Endothelial cell of umbilical vein (primary cell): ENCODE results near the gene AACS.

ENCODE experiments used
- CTCF ChIP-seq, 2 donors: IDR thresholded peaks; 1 replicate in 1 of 2; 2 replicates in 1 of 2; pipeline ENCODE4 v1.5.1; 2011; ENCODE audit warnings: low read length in 2 of 2, mild to moderate bottlenecking in 2 of 2, moderate library complexity in 2 of 2, control low read depth in 1 of 2, inconsistent platforms in 1 of 2, low read depth in 1 of 2; ENCODE audit not compliant: insufficient read depth in 1 of 2; ENCODE audit errors: extremely low read depth in 1 of 2
- JUN ChIP-seq: IDR thresholded peaks from 2 replicates; pipeline ENCODE4 v1.6.1; 2011; ENCODE audit warnings: borderline replicate concordance, low read depth; ENCODE audit not compliant: insufficient read length, insufficient read depth

DNA sequence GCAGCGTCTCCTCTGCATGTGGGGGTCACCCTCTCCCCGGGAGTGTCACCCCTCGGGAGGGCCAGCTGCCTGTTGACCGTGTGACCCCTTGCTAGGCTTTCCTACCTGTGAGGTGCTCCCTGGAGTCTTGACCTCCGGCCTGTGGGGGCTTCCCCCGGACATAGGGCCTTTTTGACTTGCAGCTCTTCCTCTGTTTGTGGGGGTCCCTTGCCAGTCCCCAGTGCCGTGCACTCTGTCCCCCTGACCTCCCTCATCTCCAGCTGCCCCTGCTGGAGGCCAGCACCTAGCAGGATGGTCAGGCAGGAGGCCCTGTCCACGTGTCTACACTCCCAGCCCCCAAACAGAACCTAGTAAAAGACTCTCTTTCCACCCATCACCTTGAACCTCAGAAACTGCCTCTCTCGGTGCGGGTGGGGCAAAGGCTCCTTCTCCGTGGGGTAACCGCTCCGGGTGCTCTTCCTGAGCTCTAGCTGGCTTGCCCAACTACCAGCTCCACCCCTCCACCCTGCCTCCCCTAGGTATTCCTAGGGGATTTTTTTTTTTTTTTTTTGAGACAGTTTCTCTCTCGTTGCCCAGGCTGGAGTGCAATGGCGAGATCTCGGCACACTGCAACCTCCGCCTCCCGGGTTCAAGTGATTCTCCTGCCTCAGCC lies 810 bp downstream of the AACS start:
- TF ChIP-seq CTCF (IDR thresholded peaks at IDR 0.05; ENCODE audit: extremely low read depth in 1 of 2, insufficient read depth in 1 of 2, low read depth in 1 of 2, low read length in 2 of 2), result no peak
- TF ChIP-seq JUN, result no peak
